NOMO-1 treated with DMSO at 0.1 percent for 48 hours (cell line): ENCODE results near the gene BACH2.
A peak's percentile ranks its signal among the peaks of the same experiment; 100 is the strongest.

Experiments
- DNase-seq: peaks from one replicate; lab custom pipeline; 2025; ENCODE audit not compliant: unreplicated experiment; lab: John Stamatoyannopoulos, UW

Gene BACH2

DNA sequence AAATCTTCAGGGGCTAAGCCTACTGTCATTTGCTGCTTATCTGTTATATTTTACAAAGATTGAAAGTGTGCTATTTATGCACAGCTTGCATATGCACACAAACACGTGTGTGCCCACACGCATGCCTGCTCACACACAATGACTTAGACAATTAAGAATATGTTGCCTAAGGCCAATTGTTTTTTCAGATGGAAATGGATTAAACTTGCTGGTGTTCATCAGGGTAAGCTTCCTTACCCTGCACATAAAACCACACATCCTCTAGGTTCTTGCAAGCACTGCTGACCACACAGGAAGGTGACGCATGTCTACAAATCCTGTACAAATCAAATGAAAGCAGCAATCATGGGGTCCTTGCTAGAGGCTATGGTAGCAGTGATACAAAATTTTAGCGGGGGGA, 344.0 kb downstream of the BACH2 start:
- DNase-seq: peak; percentile 92

DNA sequence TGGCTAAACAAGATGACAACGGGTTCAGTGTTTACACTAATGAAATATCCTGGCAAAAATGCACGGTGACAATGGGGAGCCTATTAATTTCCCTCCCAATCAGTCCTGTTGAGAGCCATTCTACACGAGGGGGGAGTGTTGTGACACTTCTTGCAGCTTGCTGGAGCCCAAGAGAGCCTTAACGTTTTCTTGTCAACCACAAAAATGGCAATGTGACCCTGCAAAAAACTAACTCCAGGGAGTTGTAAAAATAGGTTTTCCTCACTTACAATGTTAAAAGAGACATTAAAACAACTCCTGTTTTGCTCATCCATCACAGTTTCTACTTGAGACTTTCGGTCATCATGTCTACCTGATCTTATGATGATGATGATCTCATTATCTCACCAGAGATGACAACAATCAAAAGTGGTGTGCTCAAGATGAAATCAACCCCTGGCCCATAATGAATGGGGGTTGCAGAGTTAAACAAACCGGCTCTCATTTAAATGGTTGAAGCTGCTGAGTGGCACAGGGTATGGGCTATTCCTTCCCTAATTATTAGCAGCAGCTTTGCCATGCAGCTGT, 344.5 kb downstream of the BACH2 start:
- DNase-seq: no peak

GRCh38 chr6:89951574-89952104, 345.0 kb downstream of the BACH2 start:
- DNase-seq: no peak

DNA sequence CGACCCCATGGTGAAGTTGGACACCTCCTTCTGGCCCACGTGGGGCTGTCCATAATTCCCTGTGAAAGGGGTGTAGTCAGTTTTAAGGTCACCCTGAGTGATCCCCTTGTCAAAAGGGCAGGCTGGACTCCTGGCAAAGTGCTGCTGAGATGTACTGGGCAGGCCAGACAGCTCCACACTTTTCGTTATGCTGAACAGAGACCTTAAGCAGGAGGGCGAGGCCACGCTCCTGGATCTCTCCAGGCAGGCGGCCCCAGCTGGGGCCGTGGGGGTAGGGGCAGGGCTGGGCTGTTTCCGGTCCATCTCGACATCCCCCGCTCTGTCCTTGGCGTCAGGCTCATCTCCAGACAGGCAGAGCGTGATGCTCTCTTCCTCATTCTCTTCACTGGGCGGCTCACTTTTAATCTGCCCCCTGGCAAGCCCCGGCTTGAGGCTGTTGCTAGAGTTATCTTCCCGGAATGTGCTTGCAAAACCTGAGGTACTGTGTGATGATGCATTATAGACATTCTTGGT, 345.7 kb downstream of the BACH2 start:
- DNase-seq: peak; percentile 44

DNA sequence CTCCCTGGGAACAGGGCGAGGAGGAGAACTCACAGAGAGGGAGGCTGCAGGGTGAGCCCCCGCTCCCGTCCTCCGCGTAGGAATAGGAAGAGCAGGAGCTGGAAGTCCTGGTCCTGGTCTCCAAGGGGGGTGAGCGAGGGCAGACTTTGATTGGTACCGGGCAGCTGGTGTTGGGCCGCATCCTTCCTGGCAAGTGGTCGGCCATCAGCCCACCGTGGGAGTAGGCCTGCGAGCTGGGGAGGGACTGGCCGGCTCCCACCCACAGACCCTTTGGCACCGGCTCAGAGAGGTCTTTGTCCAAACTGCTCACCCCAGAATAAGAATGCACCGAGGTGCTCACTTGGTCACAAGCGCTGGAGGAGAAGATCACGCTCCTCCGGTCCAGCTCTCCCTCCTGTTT, 346.2 kb downstream of the BACH2 start:
- DNase-seq: no peak

DNA sequence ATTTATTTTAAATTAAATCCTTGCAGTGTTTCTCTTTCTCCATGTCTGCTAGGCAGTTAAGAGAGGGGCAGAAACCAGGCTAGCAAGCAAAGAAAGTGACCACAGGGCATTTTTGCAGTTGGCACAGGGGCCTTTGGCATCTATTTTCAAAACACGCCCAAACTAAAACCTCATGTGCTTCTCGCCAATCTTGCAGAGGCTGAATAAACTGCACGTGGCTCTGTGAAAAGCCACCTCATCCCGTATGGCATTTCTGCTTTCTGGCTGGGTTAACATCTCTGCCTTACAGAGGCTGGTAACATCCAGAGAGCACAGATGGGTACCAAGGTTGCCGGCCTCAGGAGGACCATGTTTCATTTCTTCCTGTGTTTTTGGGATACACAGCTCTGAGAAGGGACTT, 347.8 kb downstream of the BACH2 start:
- no peak for DNase-seq

GRCh38 chr6:89944826-89945407, 351.7 kb downstream of the BACH2 start:
- no peak for DNase-seq

DNA sequence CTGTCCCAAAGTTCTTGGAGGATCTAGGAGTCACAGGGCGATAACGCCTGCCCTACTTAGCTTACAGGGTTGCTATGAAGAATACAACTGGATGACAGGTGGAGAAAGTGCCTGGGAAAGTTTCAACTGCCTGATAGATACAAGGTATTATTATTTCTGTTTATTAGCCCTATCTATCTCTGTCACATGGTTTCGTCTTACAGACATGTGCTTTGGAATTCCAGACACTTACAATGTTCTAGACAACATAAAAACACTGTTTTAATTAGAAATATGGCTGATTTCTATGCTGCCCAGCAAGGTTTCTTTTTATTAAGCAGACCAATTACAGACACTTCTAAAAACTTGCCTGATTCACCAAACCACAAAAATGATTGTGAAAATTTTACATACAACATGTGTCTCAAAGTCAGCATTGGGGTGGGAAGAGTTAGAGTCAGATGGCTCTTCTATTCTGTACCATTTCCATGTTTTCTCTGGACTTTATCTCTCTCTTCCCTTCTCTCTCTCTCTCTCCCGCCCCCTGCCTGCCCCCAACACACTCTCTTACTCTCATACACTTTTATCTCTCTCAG, 352.4 kb downstream of the BACH2 start:
- no peak for DNase-seq

DNA sequence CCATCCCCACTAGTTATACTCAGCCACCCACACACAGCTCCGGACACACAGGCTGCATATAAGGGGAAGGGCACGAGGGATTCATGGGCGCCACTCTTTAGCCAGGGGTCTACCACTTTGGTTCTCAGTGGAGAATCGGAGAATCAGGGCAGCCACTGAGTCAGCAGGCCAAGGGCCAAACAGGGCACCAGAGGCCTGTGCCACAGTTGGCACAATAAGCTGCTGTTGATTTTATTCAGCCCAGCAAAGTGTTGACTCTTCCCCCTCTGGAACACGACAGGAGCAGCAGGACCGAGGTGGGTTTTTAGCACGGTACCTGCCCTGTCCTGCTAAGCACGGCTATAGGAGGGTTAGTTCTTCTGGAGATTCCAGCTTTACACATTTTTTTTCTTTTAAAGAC, 354.0 kb downstream of the BACH2 start:
- DNase-seq: no peak

- no peak for DNase-seq
These were observed 354.7 kb downstream of the BACH2 start for GRCh38 chr6:89941763-89942497.

GRCh38 chr6:89941031-89941762, 355.4 kb downstream of the BACH2 start:
- no peak for DNase-seq

GRCh38 chr6:89940225-89941027, 356.2 kb downstream of the BACH2 start:
- peak; percentile 68 for DNase-seq

GRCh38 chr6:89939144-89939543, 357.5 kb downstream of the BACH2 start:
- no peak for DNase-seq

GRCh38 chr6:89938014-89938413, 358.6 kb downstream of the BACH2 start:
- DNase-seq: no peak

DNA sequence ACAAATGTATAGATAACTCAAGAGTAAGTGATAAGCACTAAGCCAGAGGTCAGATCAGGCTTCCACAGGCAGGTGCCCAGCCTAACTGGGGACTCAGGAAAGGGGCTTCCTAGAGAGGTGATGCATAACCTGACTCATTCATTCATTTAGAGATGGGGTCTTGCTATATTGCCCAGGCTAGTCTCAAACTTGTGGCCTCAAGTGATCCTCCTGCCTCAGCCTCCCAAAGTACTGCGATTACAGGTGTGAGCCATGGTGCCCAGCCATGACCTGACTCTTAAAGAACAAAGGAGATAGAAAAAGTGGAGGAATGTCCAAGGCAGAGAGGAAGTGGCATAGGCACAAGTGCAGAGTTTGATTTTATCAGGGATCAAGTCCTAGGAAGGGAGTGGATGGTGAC, 360.5 kb downstream of the BACH2 start:
- no peak for DNase-seq

DNA sequence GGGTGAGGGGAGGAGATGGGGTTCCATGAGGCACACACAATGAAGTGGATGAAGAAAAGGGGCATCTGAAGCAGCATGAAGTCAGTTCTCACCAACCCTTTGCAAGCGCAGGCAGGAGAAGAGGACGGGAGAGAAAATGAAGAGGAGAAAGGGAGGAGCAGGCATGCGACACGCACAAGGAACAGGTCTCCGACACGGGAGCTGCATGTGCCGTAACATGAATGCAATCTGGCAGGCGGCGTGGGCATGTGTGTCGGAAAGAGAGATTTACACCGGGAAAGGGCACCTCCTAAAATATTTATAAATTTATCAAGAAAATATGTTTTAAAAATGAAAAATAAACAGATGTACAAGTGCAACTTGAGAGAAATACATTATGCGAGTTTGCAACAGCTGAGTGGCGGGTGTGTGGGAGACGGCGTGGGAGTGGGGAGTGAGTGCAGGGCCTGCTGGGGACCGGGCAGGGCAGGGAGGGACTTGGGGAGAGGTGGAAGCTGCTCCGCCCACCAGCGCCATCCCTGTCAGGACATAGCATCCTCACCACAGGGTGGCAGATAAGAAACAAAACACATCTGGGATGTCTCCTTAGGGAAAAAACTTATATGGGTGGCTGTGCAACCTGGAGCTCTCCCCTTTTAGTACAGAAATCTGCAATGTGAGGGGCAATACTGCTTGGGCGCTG, 361.8 kb downstream of the BACH2 start:
- no peak for DNase-seq

- DNase-seq: no peak
These were observed 364.3 kb downstream of the BACH2 start for GRCh38 chr6:89932245-89932802.

DNA sequence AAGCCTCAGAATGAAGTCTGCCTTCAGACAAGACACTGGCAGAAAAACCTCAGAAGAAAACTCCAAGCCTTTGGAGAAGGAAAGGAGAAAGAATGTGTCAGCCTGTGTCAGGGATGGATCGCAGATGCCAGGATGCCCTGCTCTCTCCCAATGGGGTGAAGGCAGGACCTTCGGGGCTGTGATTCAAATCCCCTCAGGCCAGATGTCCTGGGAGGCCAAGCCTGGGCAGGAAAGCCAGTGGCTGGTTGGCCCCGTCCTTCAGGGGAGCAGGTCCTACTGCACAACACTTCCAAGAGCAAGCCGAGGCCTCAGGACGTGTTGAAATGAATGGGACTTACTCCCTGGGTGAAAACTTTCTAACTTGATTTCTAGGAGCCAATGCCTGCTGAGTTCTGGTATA, 365.9 kb downstream of the BACH2 start:
- no peak for DNase-seq

DNA sequence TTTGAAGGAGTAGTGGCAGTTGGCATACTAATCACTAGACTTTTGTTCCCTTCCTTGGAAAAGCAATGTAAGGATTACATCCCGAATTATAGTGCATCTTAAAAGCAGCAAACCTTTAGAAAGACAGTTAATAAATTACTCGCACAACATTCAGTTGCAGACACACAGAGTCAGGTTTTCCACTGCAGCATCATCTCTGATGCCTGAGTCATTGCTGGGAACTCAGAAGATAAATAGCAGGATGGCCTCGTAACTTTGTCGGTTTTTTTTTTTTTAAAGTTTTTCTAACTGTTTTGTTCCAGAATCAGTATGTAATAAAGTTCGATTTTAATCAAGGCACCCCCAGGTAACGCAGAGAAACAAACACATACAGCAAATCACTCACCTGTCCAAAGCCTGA, 368.0 kb downstream of the BACH2 start:
- DNase-seq: no peak
